ENCODE measurements around the gene KCNK15.

- TF ChIP-seq CTCF (IDR thresholded peaks at IDR 0.05) (no peak), POLR2A (IDR thresholded peaks at IDR 0.05; ENCODE audit: low read depth) (no peak), POLR2AphosphoS5 (IDR thresholded peaks at IDR 0.05) (no peak)
Measured at GRCh38 chr20:44754554-44754953, 8.9 kb downstream of the KCNK15 start.
